Upper lobe of left lung (tissue), 6 donors: ENCODE measurements around the gene SERPINB6. TPM values are rescaled to one million over a fixed set of nuclear protein-coding genes. Genes with fewer than 3 reads are reported as not detected.
"Not testable (repeated sequence)": the region's sequence is repeated elsewhere in the genome, so short reads cannot be mapped to it uniquely, and the experiment has no call there.

Experiments used
- ATAC-seq, 2 donors: fragments of 200-7000 bp; cut with Tn5 transposase; one replicate each; pipeline ENCODE4 v1.9.1; 2022; ENCODE audit warnings: mild to moderate bottlenecking in 2 of 2, moderate library complexity in 2 of 2; ENCODE audit not compliant: low FRiP score in 2 of 2
- DNase-seq, 2 donors: peaks; one replicate each; pipeline ENCODE4 v3.0.0-alpha.2; 2019 to 2020
- H3K27ac ChIP-seq, 4 donors: fragments of 200-600 bp; sonication (generic); one replicate each; pipeline ENCODE4 v1.5.1; 2016 to 2019
- H3K27me3 ChIP-seq, 4 donors: fragments of 200-600 bp; sonication (generic); one replicate each; pipeline ENCODE4 v1.5.1; 2017 to 2019
- H3K36me3 ChIP-seq, 4 donors: fragments of 200-600 bp; sonication (generic); one replicate each; pipeline ENCODE4 v1.5.1; 2016 to 2019
- H3K4me1 ChIP-seq, 4 donors: fragments of 200-600 bp; sonication (generic); one replicate each; pipeline ENCODE4 v1.5.1; 2018 to 2019
- H3K4me3 ChIP-seq, 4 donors: fragments of 200-600 bp; sonication (generic); one replicate each; pipeline ENCODE4 v1.5.1; 2017 to 2019; ENCODE audit warnings: mild to moderate bottlenecking in 2 of 4, moderate library complexity in 1 of 4
- H3K9me3 ChIP-seq, 4 donors: fragments of 200-600 bp; sonication (generic); one replicate each; pipeline ENCODE4 v1.5.1; 2018 to 2019
- CTCF ChIP-seq, 6 experiments: fragments of 450-650 bp in 4 of 6; fragments of 200-600 bp in 2 of 6; sonication (generic) in 2 of 6; IDR thresholded peaks; one replicate each; pipeline ENCODE4 v1.5.1; 2016 to 2019; ENCODE audit warnings: antibody characterized with exemption in 6 of 6
- EP300 ChIP-seq, 4 donors: sonication (generic); formaldehyde crosslinking; IDR thresholded peaks; one replicate each; pipeline ENCODE4 v1.5.1; 2017; ENCODE audit warnings: antibody characterized with exemption in 4 of 4, control low read depth in 2 of 4
- POLR2A ChIP-seq, 4 donors: fragments of 450-650 bp; IDR thresholded peaks; one replicate each; pipeline ENCODE4 v1.5.1; 2016 to 2017; ENCODE audit warnings: antibody characterized with exemption in 4 of 4, mild to moderate bottlenecking in 2 of 4
- POLR2AphosphoS5 ChIP-seq, 2 donors: sonication (generic); formaldehyde crosslinking; IDR thresholded peaks; one replicate each; pipeline ENCODE4 v1.5.1; 2017; ENCODE audit warnings: antibody characterized with exemption in 2 of 2
- WGBS, 2 donors: methylation state at CpG; one replicate each; pipeline ENCODE4 v1.1.5; 2017 to 2018; 5-methylcytosine and 5-hydroxymethylcytosine counted together
- total RNA-seq, 6 donors: library from RNA; depleted of rRNA in 4 of 6; stranded (reverse); fragments of >200 nt in 4 of 6; gene quantifications; one replicate each; pipeline versions ENCODE4 v1.1.0 to v1.2.1, GENCODE V29; 2016 to 2021
- donor health status: DM: no; HTN: no; CAD: no; lungs with moderate emphysema.
- donor health status: DM: no; HTN: yes; CAD: no; lungs with severe emphysema.

Gene SERPINB6
- total RNA-seq, 6 donors from 2014 or later: 133 to 181 (median 150) TPM

GRCh38 chr6:3005874-3006273 lies 34.5 kb upstream of the SERPINB6 start:
- no peak for TF ChIP-seq POLR2A (IDR thresholded peaks at IDR 0.05)
- TF ChIP-seq EP300 (IDR thresholded peaks at IDR 0.05): no peak
- TF ChIP-seq CTCF (IDR thresholded peaks at IDR 0.05): no peak
- TF ChIP-seq POLR2AphosphoS5 (IDR thresholded peaks at IDR 0.05): no peak
- H3K27ac ChIP-seq: no peak overlapping the region
- ATAC-seq: no peak
- peaks cover 0 to 63% (median 18%) of the 10 kb centered on the region in 4 donors for H3K36me3 ChIP-seq
- H3K4me3 ChIP-seq: no peak overlapping the region
- WGBS, 2 donors: 94 to 97% methylated on average over 7 to 9 of the region's 9 CpGs
- no peak for DNase-seq
- no peaks in the 10 kb centered on the region for H3K27me3 ChIP-seq
- no peaks in the 10 kb centered on the region for H3K9me3 ChIP-seq
- peaks cover 8 to 14% (median 11%) of the 10 kb centered on the region in 4 donors for H3K4me1 ChIP-seq

- peaks cover 14 to 22% (median 19%) of the 10 kb centered on the region in 4 donors for H3K4me1 ChIP-seq
- peaks cover 0 to 55% (median 11%) of the 10 kb centered on the region in 4 donors for H3K36me3 ChIP-seq
- H3K9me3 ChIP-seq: no peaks in the 10 kb centered on the region
- ATAC-seq: no peak
- WGBS, 2 donors: 95% methylated on average over 9 of the region's 9 CpGs
- no peak for DNase-seq
- no peaks in the 10 kb centered on the region for H3K27me3 ChIP-seq
- H3K27ac ChIP-seq: no peak overlapping the region
- no peak for TF ChIP-seq POLR2AphosphoS5 (IDR thresholded peaks at IDR 0.05)
- no peak for TF ChIP-seq EP300 (IDR thresholded peaks at IDR 0.05)
- TF ChIP-seq POLR2A (IDR thresholded peaks at IDR 0.05): no peak
- TF ChIP-seq CTCF (IDR thresholded peaks at IDR 0.05): no peak
- no peak overlapping the region for H3K4me3 ChIP-seq
These were observed 33.7 kb upstream of the SERPINB6 start for GRCh38 chr6:3005077-3005476.

- DNase-seq, H3K4me3 ChIP-seq, H3K27me3 ChIP-seq, H3K9me3 ChIP-seq, ATAC-seq: not testable (repeated sequence)
- WGBS, 2 donors: 82 to 85% methylated on average over 3 of the region's 5 CpGs
- Histone ChIP-seq H3K27ac (peak overlapping the region in 1 of 4 donors; percentile 91), H3K4me1 (peaks cover 20 to 36% (median 30%) of the 10 kb centered on the region in 4 donors), H3K36me3 (peaks cover 0 to 40% (median 8%) of the 10 kb centered on the region in 4 donors)
These were observed 31.9 kb upstream of the SERPINB6 start for GRCh38 chr6:3003226-3003625.

GRCh38 chr6:3001773-3002293 lies 30.5 kb upstream of the SERPINB6 start:
- H3K4me3 ChIP-seq: no peak overlapping the region
- H3K27ac ChIP-seq: peak overlapping the region in 1 of 4 donors; percentile 91
- no peaks in the 10 kb centered on the region for H3K9me3 ChIP-seq
- H3K27me3 ChIP-seq: no peaks in the 10 kb centered on the region
- DNase-seq: peak in 1 of 2 donors; percentile 43
- TF ChIP-seq CTCF (IDR thresholded peaks at IDR 0.05) (peak; percentile 54 to 80 (median 70)), POLR2AphosphoS5 (IDR thresholded peaks at IDR 0.05) (peak in 1 of 2 donors; percentile 10), POLR2A (IDR thresholded peaks at IDR 0.05) (no peak), EP300 (IDR thresholded peaks at IDR 0.05) (peak in 1 of 4 donors; percentile 10)
- 46 to 51% methylated on average over 2 of the region's 2 CpGs for WGBS, 2 donors
- H3K36me3 ChIP-seq: peaks cover 0 to 27% (median 6%) of the 10 kb centered on the region in 4 donors
- H3K4me1 ChIP-seq: peaks cover 20 to 36% (median 30%) of the 10 kb centered on the region in 4 donors
- ATAC-seq: peak in 1 of 2 donors; percentile 1

- ATAC-seq (no peak), DNase-seq (no peak)
- TF ChIP-seq EP300 (IDR thresholded peaks at IDR 0.05) (no peak), CTCF (IDR thresholded peaks at IDR 0.05) (no peak)
- peak overlapping the region in 1 of 4 donors; percentile 91 for H3K27ac ChIP-seq
- no peaks in the 10 kb centered on the region for H3K9me3 ChIP-seq
- H3K36me3 ChIP-seq: peaks cover 0 to 21% (median 4%) of the 10 kb centered on the region in 4 donors
- H3K27me3 ChIP-seq: no peaks in the 10 kb centered on the region
- peaks cover 20 to 36% (median 30%) of the 10 kb centered on the region in 4 donors for H3K4me1 ChIP-seq
- WGBS, 2 donors: 91 to 93% methylated on average over 11 of the region's 11 CpGs
- no peak overlapping the region for H3K4me3 ChIP-seq
These were observed 29.9 kb upstream of the SERPINB6 start for GRCh38 chr6:3001146-3001772.
